Esophagus squamous epithelium (tissue), 4 donors: Measurements from ENCODE around the gene TPD52L1.

Source experiments
- POLR2A ChIP-seq, 4 donors: fragments of 450-650 bp; IDR thresholded peaks; one replicate each; pipeline ENCODE4 v1.6.1; 2017; ENCODE audit warnings: antibody characterized with exemption in 4 of 4, mild to moderate bottlenecking in 4 of 4, moderate library complexity in 3 of 4
- TF ChIP-seq, protein P1 (sequence below), 6 experiments: fragments of 450-650 bp in 4 of 6; fragments of 200-600 bp in 2 of 6; sonication (generic) in 2 of 6; IDR thresholded peaks; one replicate each; pipeline ENCODE4 v1.5.1; 2016 to 2019; ENCODE audit warnings: antibody characterized with exemption in 6 of 6, mild to moderate bottlenecking in 4 of 6, moderate library complexity in 4 of 6

GRCh38 chr6:125262016-125263013 lies 108.7 kb downstream of the TPD52L1 start:
- TF ChIP-seq, protein P1, sequence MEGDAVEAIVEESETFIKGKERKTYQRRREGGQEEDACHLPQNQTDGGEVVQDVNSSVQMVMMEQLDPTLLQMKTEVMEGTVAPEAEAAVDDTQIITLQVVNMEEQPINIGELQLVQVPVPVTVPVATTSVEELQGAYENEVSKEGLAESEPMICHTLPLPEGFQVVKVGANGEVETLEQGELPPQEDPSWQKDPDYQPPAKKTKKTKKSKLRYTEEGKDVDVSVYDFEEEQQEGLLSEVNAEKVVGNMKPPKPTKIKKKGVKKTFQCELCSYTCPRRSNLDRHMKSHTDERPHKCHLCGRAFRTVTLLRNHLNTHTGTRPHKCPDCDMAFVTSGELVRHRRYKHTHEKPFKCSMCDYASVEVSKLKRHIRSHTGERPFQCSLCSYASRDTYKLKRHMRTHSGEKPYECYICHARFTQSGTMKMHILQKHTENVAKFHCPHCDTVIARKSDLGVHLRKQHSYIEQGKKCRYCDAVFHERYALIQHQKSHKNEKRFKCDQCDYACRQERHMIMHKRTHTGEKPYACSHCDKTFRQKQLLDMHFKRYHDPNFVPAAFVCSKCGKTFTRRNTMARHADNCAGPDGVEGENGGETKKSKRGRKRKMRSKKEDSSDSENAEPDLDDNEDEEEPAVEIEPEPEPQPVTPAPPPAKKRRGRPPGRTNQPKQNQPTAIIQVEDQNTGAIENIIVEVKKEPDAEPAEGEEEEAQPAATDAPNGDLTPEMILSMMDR (IDR thresholded peaks at IDR 0.05): no peak
- TF ChIP-seq POLR2A (IDR thresholded peaks at IDR 0.05): no peak
